Gastroesophageal sphincter (tissue), 4 donors: Measurements from ENCODE around the gene BHLHE40. TPM values are rescaled to one million over a fixed set of nuclear protein-coding genes. Genes with fewer than 3 reads are reported as not detected.
A peak's percentile ranks its signal among the peaks of the same experiment; 100 is the strongest.

Experiments used
- ATAC-seq: fragments of 150-250 bp; one replicate; pipeline ENCODE4 v1.9.1; 2016; ENCODE audit warnings: mild to moderate bottlenecking, moderate library complexity
- H3K27ac ChIP-seq, 4 donors: fragments of 200-600 bp; sonication (generic) in 3 of 4; 1 replicate in 3 of 4; 2 replicates in 1 of 4; pipeline ENCODE4 v1.5.1; 2016 to 2019
- H3K27me3 ChIP-seq: fragments of 200-600 bp; sonication (generic); one replicate; pipeline ENCODE4 v1.5.1; 2019
- H3K36me3 ChIP-seq, 2 donors: fragments of 200-600 bp; sonication (generic); one replicate each; pipeline ENCODE4 v1.5.1; 2019; ENCODE audit warnings: control low read depth in 1 of 2
- H3K4me1 ChIP-seq, 3 donors: fragments of 200-600 bp; sonication (generic); 1 replicate in 2 of 3; 2 replicates in 1 of 3; pipeline ENCODE4 v1.5.1; 2016 to 2019; ENCODE audit warnings: control low read depth in 2 of 3
- H3K4me3 ChIP-seq, 2 donors: fragments of 200-600 bp; sonication (generic); one replicate each; pipeline ENCODE4 v1.5.1; 2019; ENCODE audit warnings: mild to moderate bottlenecking in 1 of 2, moderate library complexity in 1 of 2
- H3K9me3 ChIP-seq, 3 donors: fragments of 200-600 bp; sonication (generic); one replicate each; pipeline ENCODE4 v1.5.1; 2017 to 2019; ENCODE audit warnings: control low read depth in 2 of 3
- CTCF ChIP-seq, 4 experiments: fragments of 200-600 bp in 2 of 4; fragments of 450-650 bp in 2 of 4; sonication (generic) in 1 of 4; IDR thresholded peaks; one replicate each; pipeline ENCODE4 v1.5.1; 2017 to 2019; ENCODE audit warnings: antibody characterized with exemption in 4 of 4, mild to moderate bottlenecking in 2 of 4, moderate library complexity in 2 of 4
- EP300 ChIP-seq: sonication (generic); formaldehyde crosslinking; IDR thresholded peaks from one replicate; pipeline ENCODE4 v1.6.1; 2017; ENCODE audit warnings: antibody characterized with exemption, mild to moderate bottlenecking
- POLR2A ChIP-seq, 2 donors: fragments of 450-650 bp; IDR thresholded peaks; one replicate each; pipeline ENCODE4 v1.6.1; 2017; ENCODE audit warnings: antibody characterized with exemption in 2 of 2, mild to moderate bottlenecking in 2 of 2, moderate library complexity in 1 of 2
- POLR2AphosphoS5 ChIP-seq: sonication (generic); formaldehyde crosslinking; IDR thresholded peaks from one replicate; pipeline ENCODE4 v1.6.1; 2017; ENCODE audit warnings: antibody characterized with exemption
- WGBS, 2 donors: methylation state at CpG; one replicate each; pipeline ENCODE4 v1.1.5; 2018; ENCODE audit warnings: low coverage in 1 of 2; 5-methylcytosine and 5-hydroxymethylcytosine counted together
- total RNA-seq, 4 donors: library from RNA; depleted of rRNA; stranded (reverse); fragments of >200 nt; gene quantifications; one replicate each; pipeline ENCODE4 v1.1.0, GENCODE V29; 2016

Gene BHLHE40
- total RNA-seq, 4 donors from 2014 or later, result 7.8 to 46.0 (median 14.0) TPM

- Histone ChIP-seq H3K36me3 (peaks cover 0 to 11% of the 10 kb centered on the region in 2 donors), H3K4me3 (peak overlapping the region in 1 of 2 donors; percentile 86), H3K4me1 (peaks cover 12 to 77% (median 58%) of the 10 kb centered on the region in 3 donors), H3K27ac (peak overlapping the region; percentile 62 to 100 (median 96)), H3K9me3 (no peaks in the 10 kb centered on the region), H3K27me3 (no peaks in the 10 kb centered on the region)
- no peak for ATAC-seq
- TF ChIP-seq CTCF (IDR thresholded peaks at IDR 0.05) (peak; percentile 42 to 82 (median 56)), EP300 (no peak), POLR2A (IDR thresholded peaks at IDR 0.05) (no peak), POLR2AphosphoS5 (peak; percentile 77)
- WGBS, 2 donors, result 4 to 23% methylated on average over 8 of the region's 8 CpGs
These were observed 2.6 kb downstream of the BHLHE40 start for GRCh38 chr3:4981665-4982494.

GRCh38 chr3:4982773-4983738 lies 3.8 kb downstream of the BHLHE40 start:
- Histone ChIP-seq H3K27me3 (no peaks in the 10 kb centered on the region), H3K4me3 (peak overlapping the region in 1 of 2 donors; percentile 86), H3K4me1 (peaks cover 12 to 75% (median 52%) of the 10 kb centered on the region in 3 donors), H3K36me3 (peaks cover 0 to 11% of the 10 kb centered on the region in 2 donors), H3K27ac (peak overlapping the region; percentile 95 to 100 (median 97)), H3K9me3 (no peaks in the 10 kb centered on the region)
- 47 to 80% methylated on average over 14 to 30 of the region's 40 CpGs for WGBS, 2 donors
- peak; percentile 3 for TF ChIP-seq POLR2AphosphoS5
- TF ChIP-seq CTCF (IDR thresholded peaks at IDR 0.05), result no peak
- ATAC-seq, result no peak

GRCh38 chr3:4983739-4984510 lies 4.7 kb downstream of the BHLHE40 start:
- 18 to 36% methylated on average over 4 of the region's 16 CpGs for WGBS, 2 donors
- H3K4me1 ChIP-seq, result peaks cover 12 to 82% (median 56%) of the 10 kb centered on the region in 3 donors
- H3K4me3 ChIP-seq, result peak overlapping the region in 1 of 2 donors; percentile 86

More at GRCh38 chr3:4983739-4984510, 4.7 kb downstream of the BHLHE40 start:
- TF ChIP-seq EP300 (no peak), POLR2A (IDR thresholded peaks at IDR 0.05) (no peak), CTCF (IDR thresholded peaks at IDR 0.05) (no peak), POLR2AphosphoS5 (peak; percentile 57)
- no peaks in the 10 kb centered on the region for H3K27me3 ChIP-seq
- H3K36me3 ChIP-seq, result peaks cover 0 to 11% of the 10 kb centered on the region in 2 donors
- H3K27ac ChIP-seq, result peak overlapping the region; percentile 95 to 100 (median 97)
- H3K9me3 ChIP-seq, result no peaks in the 10 kb centered on the region
- ATAC-seq, result no peak
